GM19193 (cell line): ENCODE results near the gene PYCR2.

ENCODE experiments used
- POLR2A ChIP-seq: IDR thresholded peaks from 4 replicates; pipeline ENCODE4 v1.6.1; 2011; ENCODE audit not compliant: insufficient read depth, insufficient read length; ENCODE audit errors: extremely low read depth

PYCR2 gene

DNA sequence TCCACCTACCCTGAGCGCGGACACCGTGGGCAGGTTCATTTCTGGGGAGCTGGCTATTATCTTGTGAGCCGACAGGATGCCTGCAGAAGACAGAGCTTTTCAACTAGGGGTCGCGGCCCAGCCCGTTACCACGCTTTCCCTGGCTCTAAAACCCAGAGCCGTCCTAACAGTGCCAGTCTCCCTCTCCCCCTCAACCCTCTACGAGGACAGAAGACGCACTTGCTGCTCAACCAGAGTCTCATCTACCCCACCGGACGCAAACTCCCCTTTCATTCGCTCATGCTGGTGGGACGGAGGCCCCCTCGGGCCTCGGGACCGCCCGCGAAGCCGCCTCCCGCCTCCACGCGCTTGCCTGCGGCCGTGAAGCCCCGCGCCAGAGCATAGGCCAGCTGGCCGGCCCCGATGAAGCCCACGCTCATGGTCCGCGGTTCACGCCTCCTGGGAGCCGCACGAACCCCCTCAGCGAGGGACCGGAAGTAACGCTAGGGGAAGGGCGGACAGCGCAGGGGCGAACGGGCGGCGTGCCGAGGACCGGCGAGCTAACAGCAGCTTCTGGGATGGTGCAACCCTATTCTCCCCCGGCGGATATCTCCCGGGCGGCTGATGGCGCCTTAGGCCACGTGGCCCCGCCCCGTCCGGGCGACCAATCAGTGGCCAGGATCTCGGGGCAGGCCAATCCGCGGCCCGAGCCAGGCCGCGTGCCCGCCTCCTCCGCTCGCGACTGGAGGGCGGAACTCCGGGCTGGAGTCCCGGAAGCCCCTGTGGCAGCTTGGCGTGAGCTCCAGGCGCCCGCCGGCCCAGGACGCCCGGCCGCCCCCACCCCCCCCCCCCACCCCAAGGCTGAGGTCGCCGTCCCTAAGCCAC lies at the start of gene PYCR2:
Gene PYCR2, minus strand, starts transcription at position 559 of the 864 bp plus-strand sequence. Its CDS starts 140 bp downstream, at position 419.
- TF ChIP-seq POLR2A, result peak; percentile 91

DNA sequence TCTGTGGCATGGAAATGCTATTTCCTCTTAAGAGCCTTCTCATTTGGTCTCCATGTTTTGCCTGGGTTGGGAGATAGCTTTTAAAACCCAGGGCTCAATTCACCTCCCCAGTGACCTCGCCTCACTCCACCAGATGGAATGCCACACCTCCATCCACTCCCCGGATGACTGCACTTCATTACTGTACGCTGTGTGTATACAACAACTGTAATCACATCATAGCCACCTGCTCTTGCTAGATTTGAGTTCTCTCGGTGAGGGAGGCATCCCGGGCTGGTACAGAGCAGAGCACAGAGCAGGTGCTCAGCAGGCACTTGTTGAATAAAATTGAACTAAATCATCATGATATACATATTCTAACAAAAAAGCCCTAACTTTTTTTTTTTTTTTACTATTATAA lies 49.1 kb upstream of the PYCR2 start:
- no peak for TF ChIP-seq POLR2A

DNA sequence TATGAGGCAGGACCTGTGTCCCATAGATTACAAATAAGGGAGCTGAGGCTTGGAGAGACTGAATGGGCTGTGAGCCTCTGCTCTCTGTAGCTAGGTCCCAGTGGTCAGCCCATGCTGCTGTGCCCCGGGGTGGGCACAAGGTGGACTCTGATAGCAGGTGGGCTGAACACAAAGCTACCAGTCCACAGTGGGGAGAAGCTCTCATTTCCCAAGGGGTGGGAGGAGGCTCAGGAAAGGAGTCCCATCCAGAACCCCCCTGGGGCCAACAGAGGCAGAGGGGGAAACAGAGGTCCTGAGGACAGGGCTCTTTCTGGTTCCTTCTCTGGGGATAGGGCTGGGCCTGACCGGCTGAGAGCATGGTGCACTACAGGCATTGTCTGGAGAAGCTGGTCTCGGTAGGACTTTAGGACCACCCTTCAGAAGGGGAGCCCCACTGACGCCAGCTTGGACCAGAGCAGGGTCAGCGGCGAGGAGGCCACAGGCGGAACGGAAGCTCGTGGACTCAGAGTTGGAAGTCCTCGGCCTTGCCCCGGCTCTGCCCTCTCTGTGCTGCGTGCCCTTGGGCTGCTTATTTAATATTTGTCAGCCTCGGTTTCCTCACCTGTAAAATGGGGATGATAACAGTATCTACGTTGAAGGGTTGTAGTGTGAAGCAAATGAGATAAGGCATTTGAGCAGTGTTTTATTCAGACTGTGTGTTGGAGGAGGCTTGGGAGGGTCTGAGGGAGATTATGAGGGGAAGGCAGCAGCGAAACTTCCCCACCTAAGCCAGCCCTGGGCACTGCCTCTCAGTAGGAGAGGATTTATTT lies 48.5 kb upstream of the PYCR2 start:
- TF ChIP-seq POLR2A, result no peak

DNA sequence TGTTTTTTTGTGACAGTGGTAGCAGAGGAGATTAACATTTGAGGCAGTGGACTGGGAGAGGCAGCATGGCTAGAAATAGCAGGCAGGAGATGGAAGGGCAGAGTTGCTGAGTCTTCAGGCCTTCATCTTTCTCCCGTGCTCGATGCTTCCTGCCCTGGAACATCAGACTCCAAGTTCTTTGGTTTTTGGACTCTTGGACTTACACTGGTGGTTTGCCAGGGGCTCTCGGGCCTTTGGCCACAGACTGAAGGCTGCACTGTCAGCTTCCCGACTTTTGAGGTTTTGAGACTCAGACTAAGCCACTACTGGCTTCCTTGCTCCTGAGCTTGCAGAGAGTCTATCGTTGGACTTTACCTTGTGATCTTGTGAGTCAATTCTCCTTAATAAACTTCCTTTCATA lies 41.2 kb upstream of the PYCR2 start:
- TF ChIP-seq POLR2A, result no peak

DNA sequence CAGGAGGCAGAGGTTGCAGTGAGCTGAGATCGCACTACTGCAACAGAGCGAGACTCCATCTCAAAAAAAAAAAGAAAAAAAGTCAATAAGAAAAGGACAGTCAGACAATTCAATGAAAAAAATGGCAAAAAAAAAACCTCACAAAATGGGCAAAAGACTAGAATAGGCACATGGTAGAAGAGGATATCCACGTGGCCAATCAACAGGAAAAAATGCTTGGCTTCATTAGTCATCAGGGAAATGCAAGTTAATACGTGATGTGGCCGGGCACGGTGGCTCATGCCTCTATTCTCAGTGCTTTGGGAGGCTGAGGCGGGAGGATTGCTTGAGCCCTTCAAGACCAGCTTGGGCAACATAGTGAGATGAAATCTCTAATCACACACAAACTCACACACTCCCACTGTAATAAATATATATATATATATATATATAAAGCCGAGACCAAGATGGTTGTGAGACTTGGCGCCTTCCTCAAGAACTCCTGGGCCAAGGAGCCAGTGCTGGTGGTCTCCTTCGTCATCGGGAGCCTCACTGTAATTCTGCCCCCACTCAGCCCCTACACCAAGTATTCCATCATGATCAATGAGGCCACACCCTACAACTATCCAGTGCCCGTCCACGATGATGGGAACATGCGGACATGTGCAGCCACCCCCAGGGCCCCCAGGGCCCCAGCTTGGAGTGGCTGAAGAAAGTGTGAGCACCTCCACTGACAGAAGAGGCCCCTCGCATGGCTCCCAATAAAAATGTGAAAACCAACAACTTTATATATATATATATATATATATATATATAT lies 39.9 kb upstream of the PYCR2 start:
- no peak for TF ChIP-seq POLR2A

DNA sequence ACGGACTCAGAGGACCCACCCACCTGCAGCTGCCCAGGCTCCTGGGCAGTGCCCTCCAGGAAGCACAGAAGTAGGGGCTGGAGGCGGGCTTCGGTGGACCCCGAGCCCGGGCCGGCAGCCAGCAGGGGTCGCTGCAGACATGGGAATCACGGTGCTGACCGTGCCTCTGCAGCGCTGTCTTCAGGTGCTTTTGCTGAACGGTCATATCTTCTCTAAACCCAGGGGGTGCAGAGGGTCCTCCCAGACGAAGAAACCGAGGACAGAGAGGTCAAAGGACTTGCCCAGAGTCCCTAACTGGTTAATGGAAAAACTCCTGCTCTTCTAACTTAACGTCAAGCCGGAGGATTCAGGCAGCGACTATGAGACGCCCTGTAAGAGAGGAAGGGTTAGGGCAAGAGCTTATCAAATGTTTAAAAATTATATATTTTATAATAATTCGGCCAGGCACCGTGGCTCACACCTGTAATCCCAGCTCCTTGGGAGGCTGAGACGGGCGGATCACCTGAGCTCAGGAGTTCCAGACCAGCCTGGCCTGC lies 38.5 kb upstream of the PYCR2 start:
- TF ChIP-seq POLR2A, result no peak

DNA sequence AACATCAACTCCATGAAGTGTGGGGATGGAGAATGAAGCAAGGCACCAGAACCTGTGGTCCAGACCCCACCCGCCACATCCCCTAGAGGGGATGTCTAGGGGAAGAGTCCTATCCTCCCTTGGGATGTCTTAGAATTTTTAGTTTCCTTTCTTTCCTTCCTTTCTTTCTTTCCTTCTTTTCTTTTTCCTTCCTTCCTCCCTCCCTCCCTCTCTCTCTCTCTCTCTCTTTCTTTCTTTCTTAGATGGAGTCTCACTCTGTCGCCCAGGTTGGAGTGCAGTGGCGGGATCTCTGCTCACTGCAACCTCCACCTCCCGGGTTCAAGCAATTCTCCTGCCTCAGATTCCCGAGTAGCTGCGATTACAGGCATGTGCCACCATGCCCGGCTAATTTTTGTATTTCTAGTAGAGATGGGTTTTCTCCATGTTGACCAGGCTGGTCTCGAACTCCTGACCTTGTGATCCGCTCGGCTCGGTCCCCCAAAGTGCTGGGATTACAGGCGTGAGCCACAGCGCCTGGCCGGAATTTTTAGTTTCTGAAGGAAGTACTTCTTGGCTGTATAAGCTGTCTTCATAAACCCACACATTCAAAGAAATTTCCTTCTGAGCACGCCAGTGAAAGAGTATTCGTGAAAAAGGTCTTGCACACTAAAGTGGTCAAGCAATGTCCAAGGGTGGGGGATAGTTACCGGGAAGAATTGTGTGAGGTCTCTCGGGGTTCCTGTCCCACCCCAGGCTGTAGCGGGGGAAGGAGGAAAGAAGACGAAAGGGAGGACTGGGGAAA lies 37.8 kb upstream of the PYCR2 start:
- TF ChIP-seq POLR2A, result no peak

DNA sequence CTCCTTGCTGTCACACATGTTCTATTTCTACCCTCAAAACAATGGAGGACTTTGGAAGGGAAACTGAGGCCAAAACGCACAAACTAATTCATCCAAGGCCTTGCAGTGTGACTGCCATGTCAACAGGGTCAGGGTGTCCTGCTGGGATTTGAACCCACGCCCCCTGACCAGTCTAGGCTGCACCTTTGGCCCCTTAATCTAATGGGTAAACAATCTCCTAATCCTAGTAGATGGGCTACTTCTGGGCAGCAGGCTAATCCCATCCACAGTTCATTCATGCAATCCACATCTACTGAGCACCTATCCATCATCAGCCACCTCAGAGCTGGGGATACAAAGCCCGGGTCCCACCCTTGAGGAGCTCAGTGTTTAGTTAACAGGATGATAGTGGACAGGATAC lies 34.0 kb upstream of the PYCR2 start:
- TF ChIP-seq POLR2A, result no peak

DNA sequence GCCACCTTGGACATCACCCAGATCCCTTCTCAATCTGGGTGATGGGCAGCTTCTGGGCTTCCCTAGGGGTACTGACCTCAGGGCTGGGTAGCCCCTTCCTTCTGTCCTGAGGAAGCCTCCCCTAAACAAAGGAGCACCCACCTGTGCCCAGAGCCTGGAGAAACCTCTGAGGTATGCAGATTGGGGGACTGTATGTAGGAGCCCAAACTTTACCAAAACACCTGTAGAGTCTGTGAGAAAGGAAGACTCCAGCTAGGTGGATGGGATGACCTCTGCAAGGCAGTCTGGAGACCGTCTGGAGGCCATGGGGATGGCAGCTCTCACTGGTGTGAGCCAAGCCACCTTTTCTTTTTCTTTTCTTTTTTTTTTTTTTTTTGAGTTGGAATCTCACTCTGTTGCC lies 30.7 kb upstream of the PYCR2 start:
- no peak for TF ChIP-seq POLR2A

DNA sequence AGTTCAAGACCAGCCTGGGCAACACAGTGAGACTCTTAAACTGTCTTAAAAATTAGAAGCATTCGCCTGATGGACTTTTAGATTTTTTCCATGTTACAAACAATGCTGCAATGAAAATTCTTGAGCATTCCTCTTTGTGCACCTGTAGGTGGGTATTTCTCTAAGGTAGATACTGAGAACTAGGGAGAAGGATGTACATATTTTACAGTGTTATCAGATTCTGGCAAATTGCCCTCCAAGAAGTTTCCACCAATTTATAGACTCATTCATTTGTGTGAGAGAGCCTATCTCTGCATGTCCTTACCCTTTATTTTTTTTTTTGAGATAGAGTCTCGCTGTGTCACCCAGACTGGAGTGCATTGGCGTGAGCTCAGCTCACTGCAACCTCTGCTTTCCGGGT lies 29.3 kb upstream of the PYCR2 start:
- TF ChIP-seq POLR2A, result no peak

DNA sequence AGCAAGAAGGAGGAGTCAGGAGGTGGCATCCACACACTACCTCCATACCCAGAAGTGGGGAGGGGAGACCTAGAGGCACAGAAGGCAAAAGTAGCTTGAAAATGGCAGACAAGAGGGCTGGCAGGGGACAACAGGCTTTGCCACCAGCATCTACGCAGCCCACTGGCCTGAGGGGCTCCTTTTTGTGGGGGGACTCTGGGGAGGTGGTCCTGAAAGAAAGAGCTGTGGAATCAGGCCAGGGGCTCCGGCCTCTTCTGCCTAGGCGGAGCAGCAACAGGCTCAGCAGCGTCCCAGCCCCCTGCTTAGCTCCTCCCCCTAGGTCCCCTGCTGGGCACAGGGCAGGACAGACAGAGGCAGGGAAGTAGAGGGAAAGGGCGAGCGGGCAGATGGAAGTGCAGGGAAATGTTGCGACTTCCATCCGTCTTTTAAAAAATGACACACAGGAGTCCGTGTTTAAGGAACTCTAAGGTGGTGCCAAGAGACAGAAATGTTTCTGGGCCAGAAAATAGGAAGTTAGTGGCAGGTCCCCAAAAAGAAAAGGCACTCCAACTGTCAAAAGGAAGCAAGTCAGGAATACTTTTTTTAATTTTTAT lies 27.0 kb upstream of the PYCR2 start:
- TF ChIP-seq POLR2A, result no peak

DNA sequence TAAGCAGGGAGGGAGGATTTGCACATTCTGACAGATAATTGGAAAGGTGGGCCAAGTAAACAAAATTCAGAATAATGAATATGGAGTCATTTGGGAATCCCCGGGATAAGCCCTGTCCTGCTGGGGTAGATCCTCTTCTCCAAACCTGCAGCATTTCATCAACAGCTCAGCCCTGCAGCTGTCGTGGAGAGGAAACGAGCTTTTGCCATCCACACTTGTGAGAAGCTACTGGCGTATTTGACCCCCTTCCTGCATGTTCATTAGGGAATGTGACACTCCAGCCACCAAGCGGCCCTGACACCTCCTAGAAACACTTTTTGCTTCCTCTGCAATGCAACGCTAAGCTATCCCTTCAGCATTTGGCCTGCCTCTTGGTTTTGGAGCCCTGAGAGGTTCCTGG lies 25.0 kb upstream of the PYCR2 start:
- no peak for TF ChIP-seq POLR2A

DNA sequence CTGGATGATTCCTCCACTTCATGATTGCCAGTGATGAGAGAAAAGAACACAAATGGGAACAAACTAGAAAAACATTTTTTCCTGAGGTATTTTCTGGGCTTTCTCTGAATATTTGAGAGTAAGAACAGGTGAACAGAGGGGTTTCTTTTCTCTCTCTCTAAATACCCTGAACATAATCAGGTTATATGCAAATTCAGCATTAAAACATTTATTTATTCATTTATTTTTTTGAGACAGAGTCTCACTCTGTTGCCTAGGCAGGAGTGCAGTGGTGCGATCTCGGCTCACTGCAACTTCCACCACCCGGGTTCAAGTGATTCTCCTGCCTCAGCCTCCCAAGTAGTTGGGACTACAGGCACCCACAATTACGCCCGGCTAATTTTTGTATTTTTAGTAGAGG lies 22.8 kb upstream of the PYCR2 start:
- no peak for TF ChIP-seq POLR2A

DNA sequence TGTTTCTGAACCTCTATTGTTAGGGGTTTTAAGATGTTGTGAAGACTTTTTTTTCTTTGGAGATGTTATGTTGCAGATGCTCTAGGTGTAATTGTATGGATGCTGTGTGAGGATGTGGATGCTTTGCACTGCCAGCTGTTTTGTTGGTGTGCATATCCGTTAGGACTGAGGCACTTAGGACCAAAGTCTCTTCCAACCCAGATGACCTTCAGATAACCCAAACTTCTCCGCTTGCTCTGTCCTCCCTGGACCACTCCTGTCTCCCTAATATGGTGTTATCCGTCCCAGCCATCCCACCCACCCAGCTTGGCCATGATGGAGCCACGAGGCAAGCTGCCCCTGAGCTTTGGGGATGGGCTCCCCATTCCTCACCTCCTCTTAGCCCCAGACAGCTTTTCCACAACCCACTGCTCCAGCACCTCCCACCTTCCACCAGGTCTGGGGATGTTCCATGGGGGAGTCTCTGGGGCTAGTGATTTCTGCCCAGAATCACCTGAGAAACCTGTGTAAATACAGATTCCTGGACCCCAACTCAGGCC lies 22.1 kb upstream of the PYCR2 start:
- TF ChIP-seq POLR2A, result no peak

DNA sequence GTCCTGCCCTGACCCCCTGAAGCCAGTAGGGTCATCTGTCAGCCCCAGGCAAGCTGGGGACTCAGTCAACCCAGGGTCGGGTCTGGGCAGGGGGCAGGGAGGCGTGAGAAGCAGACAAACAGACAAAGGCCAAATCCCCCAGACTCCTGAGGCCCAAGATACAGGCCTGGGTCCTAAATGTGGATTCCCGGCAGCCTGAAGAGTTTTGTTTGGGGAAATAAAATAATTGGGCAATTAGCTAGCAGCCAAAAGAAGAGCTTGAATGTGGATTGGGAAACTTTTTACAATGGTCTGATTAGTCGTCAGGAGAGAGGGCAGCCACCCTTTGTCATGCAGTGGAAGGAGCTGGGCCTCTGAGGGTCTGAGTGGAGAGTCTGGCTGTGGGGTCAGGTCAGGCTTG lies 21.5 kb upstream of the PYCR2 start:
- TF ChIP-seq POLR2A, result no peak
